Neural cell (in vitro differentiated cells): ENCODE data around the gene C3orf49. TPM values are rescaled to one million over a fixed set of nuclear protein-coding genes. Genes with fewer than 3 reads are reported as not detected.

ENCODE experiments used
- H2AFZ ChIP-seq: fragments of 200-600, 300-800 bp; sonication (generic), shearing (Covaris generic); 2 replicates; pipeline ENCODE4 v1.6.0; 2014; ENCODE audit warnings: low read depth, mild to moderate bottlenecking, antibody characterized with exemption, low read length, moderate library complexity
- H3F3A ChIP-seq: fragments of 200-600 bp; shearing (Covaris generic); 2 replicates; pipeline ENCODE4 v1.6.1; 2016; ENCODE audit warnings: mild to moderate bottlenecking, moderate library complexity, mixed read lengths, antibody characterized with exemption, low read length; ENCODE audit not compliant: insufficient read depth, poor library complexity, severe bottlenecking
- H3K27ac ChIP-seq: fragments of 200-600, 300-800 bp; sonication (generic), shearing (Covaris generic); 2 replicates; pipeline ENCODE4 v1.5.1; 2014; ENCODE audit warnings: mild to moderate bottlenecking, low read length, moderate library complexity
- H3K27me3 ChIP-seq: fragments of 300-800, 200-600 bp; sonication (generic), shearing (Covaris generic); 2 replicates; pipeline ENCODE4 v1.6.0; 2014; ENCODE audit warnings: mild to moderate bottlenecking, low read depth, low read length, moderate library complexity; ENCODE audit not compliant: insufficient read depth
- H3K36me3 ChIP-seq: fragments of 300-800, 200-600 bp; sonication (generic), shearing (Covaris generic); 2 replicates; pipeline ENCODE4 v1.5.1; 2014; ENCODE audit warnings: mild to moderate bottlenecking, antibody characterized with exemption, low read length, moderate library complexity; ENCODE audit not compliant: insufficient read depth
- H3K4me2 ChIP-seq: fragments of 300-800, 200-600 bp; sonication (generic), shearing (Covaris generic); 2 replicates; pipeline ENCODE4 v1.6.0; 2014; ENCODE audit warnings: mild to moderate bottlenecking, low read length
- H3K4me3 ChIP-seq: fragments of 300-800, 200-600 bp; sonication (generic), shearing (Covaris generic); 2 replicates; pipeline ENCODE4 v1.5.1; 2014; ENCODE audit warnings: mild to moderate bottlenecking, low read length, moderate library complexity
- H3K79me2 ChIP-seq: fragments of 200-600 bp; shearing (Covaris generic); replicated peaks from 2 replicates; pipeline ENCODE4 v1.6.0; 2014; ENCODE audit warnings: mild to moderate bottlenecking, low read length, moderate library complexity; ENCODE audit not compliant: insufficient read depth
- H3K9ac ChIP-seq: fragments of 300-800, 200-600 bp; sonication (generic), shearing (Covaris generic); 2 replicates; pipeline ENCODE4 v1.6.1; 2016; ENCODE audit warnings: mild to moderate bottlenecking, low read length, mixed read lengths
- H3K9me2 ChIP-seq: fragments of 200-600 bp; shearing (Covaris generic); 2 replicates; pipeline ENCODE4 v1.6.1; 2016; ENCODE audit warnings: mild to moderate bottlenecking, low read length, mixed read lengths; ENCODE audit not compliant: insufficient read depth
- H3K9me3 ChIP-seq: fragments of 200-600, 300-800 bp; sonication (generic), shearing (Covaris generic); 2 replicates; pipeline ENCODE4 v1.6.1; 2016; ENCODE audit warnings: mild to moderate bottlenecking, mixed run types, low read length, moderate library complexity, mixed read lengths
- H4K20me1 ChIP-seq: fragments of 200-600 bp; shearing (Covaris generic); 2 replicates; pipeline ENCODE4 v1.6.1; 2016; ENCODE audit warnings: mild to moderate bottlenecking, mixed run types; ENCODE audit not compliant: insufficient read depth
- EP300 ChIP-seq: fragments of 450-650 bp; conservative IDR thresholded peaks from 2 replicates; pipeline ENCODE4 v1.6.1; 2014; ENCODE audit warnings: antibody characterized with exemption, mild to moderate bottlenecking, moderate library complexity; ENCODE audit not compliant: poor library complexity, severe bottlenecking
- EZH2 ChIP-seq: fragments of 200-600, 300-800 bp; shearing (Covaris generic), sonication (generic); IDR thresholded peaks from 2 replicates; pipeline ENCODE4 v1.6.1; 2014; ENCODE audit warnings: antibody characterized with exemption, low read length, borderline replicate concordance, mild to moderate bottlenecking; ENCODE audit not compliant: insufficient read depth, poor library complexity, severe bottlenecking
- MXI1 ChIP-seq: fragments of 450-650 bp; conservative IDR thresholded peaks from 2 replicates; pipeline ENCODE4 v1.6.1; 2014; ENCODE audit warnings: antibody characterized with exemption, mild to moderate bottlenecking; ENCODE audit not compliant: poor library complexity, severe bottlenecking
- POLR2AphosphoS5 ChIP-seq: IDR thresholded peaks from 2 replicates; pipeline ENCODE4 v1.6.1; 2012
- RAD21 ChIP-seq: fragments of 450-650 bp; conservative IDR thresholded peaks from 2 replicates; pipeline ENCODE4 v1.6.1; 2014; ENCODE audit warnings: antibody characterized with exemption, mild to moderate bottlenecking, moderate library complexity
- SMC3 ChIP-seq: fragments of 450-650 bp; conservative IDR thresholded peaks from 2 replicates; pipeline ENCODE4 v1.6.1; 2014; ENCODE audit warnings: antibody characterized with exemption, mild to moderate bottlenecking, moderate library complexity; ENCODE audit not compliant: poor library complexity
- TAF1 ChIP-seq: IDR thresholded peaks from 2 replicates; pipeline ENCODE4 v1.6.1; 2012; ENCODE audit warnings: low read depth
- polyA plus RNA-seq: library from polyadenylated mRNA; depleted of rRNA; stranded (reverse); fragments of >200 nt; gene quantifications from 2 replicates; pipeline ENCODE4 v1.2.3, GENCODE V29; 2014
- TF ChIP-seq, protein P1 (sequence below): fragments of 450-650 bp; IDR thresholded peaks from 2 replicates; pipeline ENCODE4 v1.5.1; 2014; ENCODE audit warnings: antibody characterized with exemption, mild to moderate bottlenecking, moderate library complexity; ENCODE audit not compliant: poor library complexity, severe bottlenecking
- TF ChIP-seq, protein P2 (sequence below): IDR thresholded peaks from 2 replicates; pipeline ENCODE4 v1.6.1; 2012; ENCODE audit warnings: borderline replicate concordance

The C3orf49 gene
- polyA plus RNA-seq, 1 donor from 2014 or later, result not detected

DNA sequence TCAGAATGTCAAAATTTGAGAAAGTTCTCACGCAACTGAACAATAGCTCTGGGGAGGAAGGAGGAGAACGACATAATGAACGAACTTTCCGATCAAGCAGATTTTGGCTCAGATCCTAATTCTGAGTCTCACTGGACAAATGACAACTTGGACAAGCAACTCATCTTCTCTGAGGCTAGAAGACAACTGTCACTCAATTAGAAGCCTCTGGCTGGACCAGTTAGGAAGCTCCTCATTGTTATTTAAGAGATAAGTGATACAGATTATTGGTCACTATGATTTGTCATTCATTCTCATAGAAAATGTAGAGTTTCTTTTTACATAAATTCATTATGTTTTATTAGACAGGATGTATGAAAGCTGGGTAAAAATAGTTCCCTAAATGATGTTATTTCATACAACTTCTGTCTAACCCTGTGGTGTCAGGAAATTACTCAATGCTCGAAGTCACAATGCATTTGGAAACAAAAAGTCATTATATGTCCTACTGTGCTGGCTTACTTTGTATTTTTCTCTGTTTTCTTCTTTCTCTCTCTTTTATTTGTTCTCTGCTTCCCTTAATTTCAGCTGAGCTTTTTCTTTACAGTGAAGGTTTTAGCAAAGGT, 11.0 kb upstream of the C3orf49 start:
- Histone ChIP-seq H4K20me1 (no peaks in the 10 kb centered on the region), H3K9me3 (no peaks in the 10 kb centered on the region), H3K36me3 (no peaks in the 10 kb centered on the region), H3K9ac (no peak overlapping the region), H3K27me3 (no peaks in the 10 kb centered on the region), H3K79me2 (no peaks in the 10 kb centered on the region), H3F3A (no peaks in the 10 kb centered on the region), H2AFZ (no peak overlapping the region), H3K4me3 (no peak overlapping the region), H3K4me2 (no peak overlapping the region), H3K9me2 (no peaks in the 10 kb centered on the region), H3K27ac (no peak overlapping the region)
- TF ChIP-seq, protein P1, sequence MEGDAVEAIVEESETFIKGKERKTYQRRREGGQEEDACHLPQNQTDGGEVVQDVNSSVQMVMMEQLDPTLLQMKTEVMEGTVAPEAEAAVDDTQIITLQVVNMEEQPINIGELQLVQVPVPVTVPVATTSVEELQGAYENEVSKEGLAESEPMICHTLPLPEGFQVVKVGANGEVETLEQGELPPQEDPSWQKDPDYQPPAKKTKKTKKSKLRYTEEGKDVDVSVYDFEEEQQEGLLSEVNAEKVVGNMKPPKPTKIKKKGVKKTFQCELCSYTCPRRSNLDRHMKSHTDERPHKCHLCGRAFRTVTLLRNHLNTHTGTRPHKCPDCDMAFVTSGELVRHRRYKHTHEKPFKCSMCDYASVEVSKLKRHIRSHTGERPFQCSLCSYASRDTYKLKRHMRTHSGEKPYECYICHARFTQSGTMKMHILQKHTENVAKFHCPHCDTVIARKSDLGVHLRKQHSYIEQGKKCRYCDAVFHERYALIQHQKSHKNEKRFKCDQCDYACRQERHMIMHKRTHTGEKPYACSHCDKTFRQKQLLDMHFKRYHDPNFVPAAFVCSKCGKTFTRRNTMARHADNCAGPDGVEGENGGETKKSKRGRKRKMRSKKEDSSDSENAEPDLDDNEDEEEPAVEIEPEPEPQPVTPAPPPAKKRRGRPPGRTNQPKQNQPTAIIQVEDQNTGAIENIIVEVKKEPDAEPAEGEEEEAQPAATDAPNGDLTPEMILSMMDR, result no peak
- TF ChIP-seq RAD21 (no peak), POLR2AphosphoS5 (no peak), MXI1 (no peak), SMC3 (no peak), EZH2 (no peak), EP300 (no peak), TAF1 (no peak)
- TF ChIP-seq, protein P2, sequence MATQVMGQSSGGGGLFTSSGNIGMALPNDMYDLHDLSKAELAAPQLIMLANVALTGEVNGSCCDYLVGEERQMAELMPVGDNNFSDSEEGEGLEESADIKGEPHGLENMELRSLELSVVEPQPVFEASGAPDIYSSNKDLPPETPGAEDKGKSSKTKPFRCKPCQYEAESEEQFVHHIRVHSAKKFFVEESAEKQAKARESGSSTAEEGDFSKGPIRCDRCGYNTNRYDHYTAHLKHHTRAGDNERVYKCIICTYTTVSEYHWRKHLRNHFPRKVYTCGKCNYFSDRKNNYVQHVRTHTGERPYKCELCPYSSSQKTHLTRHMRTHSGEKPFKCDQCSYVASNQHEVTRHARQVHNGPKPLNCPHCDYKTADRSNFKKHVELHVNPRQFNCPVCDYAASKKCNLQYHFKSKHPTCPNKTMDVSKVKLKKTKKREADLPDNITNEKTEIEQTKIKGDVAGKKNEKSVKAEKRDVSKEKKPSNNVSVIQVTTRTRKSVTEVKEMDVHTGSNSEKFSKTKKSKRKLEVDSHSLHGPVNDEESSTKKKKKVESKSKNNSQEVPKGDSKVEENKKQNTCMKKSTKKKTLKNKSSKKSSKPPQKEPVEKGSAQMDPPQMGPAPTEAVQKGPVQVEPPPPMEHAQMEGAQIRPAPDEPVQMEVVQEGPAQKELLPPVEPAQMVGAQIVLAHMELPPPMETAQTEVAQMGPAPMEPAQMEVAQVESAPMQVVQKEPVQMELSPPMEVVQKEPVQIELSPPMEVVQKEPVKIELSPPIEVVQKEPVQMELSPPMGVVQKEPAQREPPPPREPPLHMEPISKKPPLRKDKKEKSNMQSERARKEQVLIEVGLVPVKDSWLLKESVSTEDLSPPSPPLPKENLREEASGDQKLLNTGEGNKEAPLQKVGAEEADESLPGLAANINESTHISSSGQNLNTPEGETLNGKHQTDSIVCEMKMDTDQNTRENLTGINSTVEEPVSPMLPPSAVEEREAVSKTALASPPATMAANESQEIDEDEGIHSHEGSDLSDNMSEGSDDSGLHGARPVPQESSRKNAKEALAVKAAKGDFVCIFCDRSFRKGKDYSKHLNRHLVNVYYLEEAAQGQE, result no peak

DNA sequence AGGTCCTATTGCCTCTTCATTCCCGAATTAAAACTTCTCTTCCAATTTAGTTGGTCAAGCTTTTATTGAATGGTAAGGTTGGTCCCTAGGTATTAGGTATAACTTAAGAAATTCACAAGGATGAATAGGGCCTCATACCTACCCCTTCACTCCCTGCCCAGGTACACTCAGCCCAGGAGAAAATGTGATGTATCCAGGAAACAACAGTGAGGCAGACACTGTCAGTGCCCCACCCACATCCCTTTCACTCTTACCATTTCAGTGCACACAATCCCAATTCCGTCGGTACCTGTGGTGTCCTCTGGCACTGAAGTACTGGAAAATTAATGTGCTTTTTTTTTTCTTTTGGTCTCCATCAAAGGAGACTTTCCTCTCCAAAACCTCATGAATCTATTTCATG, 10.5 kb upstream of the C3orf49 start:
- Histone ChIP-seq H3K9ac (no peak overlapping the region), H3K9me2 (no peaks in the 10 kb centered on the region), H3K4me2 (no peak overlapping the region), H3K4me3 (no peak overlapping the region), H3K36me3 (no peaks in the 10 kb centered on the region), H2AFZ (no peak overlapping the region), H3F3A (no peaks in the 10 kb centered on the region), H3K9me3 (no peaks in the 10 kb centered on the region), H3K27ac (no peak overlapping the region), H4K20me1 (no peaks in the 10 kb centered on the region), H3K79me2 (no peaks in the 10 kb centered on the region), H3K27me3 (no peaks in the 10 kb centered on the region)
- TF ChIP-seq TAF1 (no peak), MXI1 (no peak), EP300 (no peak), SMC3 (no peak)
- TF ChIP-seq, protein P2, result no peak
